H9 (cell line): ENCODE measurements around the gene RAB43. TPM values are rescaled to one million over a fixed set of nuclear protein-coding genes. Genes with fewer than 3 reads are reported as not detected.

ENCODE experiments used
- DNase-seq: peaks from one replicate; pipeline ENCODE4 v3.0.0-alpha.2; 2017
- H2AFZ ChIP-seq: one replicate; pipeline ENCODE4 v1.6.1; 2013; ENCODE audit warnings: mild to moderate bottlenecking, low read length, control low read depth, moderate library complexity
- H2AK5ac ChIP-seq: 2 replicates; pipeline ENCODE4 v1.6.1; 2013; ENCODE audit warnings: low read length, control low read depth, mixed read lengths; ENCODE audit not compliant: insufficient read length
- H2BK120ac ChIP-seq: one replicate; pipeline ENCODE4 v1.6.1; 2013; ENCODE audit warnings: low read depth, mild to moderate bottlenecking, low read length, control low read depth, inconsistent platforms; ENCODE audit not compliant: poor library complexity, severe bottlenecking
- H2BK12ac ChIP-seq: 2 replicates; pipeline ENCODE4 v1.6.1; 2013; ENCODE audit warnings: low read length, control low read depth, mixed read lengths, low read depth; ENCODE audit not compliant: insufficient read length
- H2BK15ac ChIP-seq: 2 replicates; pipeline ENCODE4 v1.6.1; 2013; ENCODE audit warnings: low read depth, low read length, control low read depth
- H2BK20ac ChIP-seq: one replicate; pipeline ENCODE4 v1.6.1; 2013; ENCODE audit warnings: low read depth, mild to moderate bottlenecking, low read length, control low read depth, inconsistent platforms; ENCODE audit not compliant: poor library complexity, severe bottlenecking
- H2BK5ac ChIP-seq: 2 replicates; pipeline ENCODE4 v1.6.1; 2013; ENCODE audit warnings: low read length, control low read depth, mixed read lengths; ENCODE audit not compliant: insufficient read length
- H3K14ac ChIP-seq: 2 replicates; pipeline ENCODE4 v1.6.1; 2013; ENCODE audit warnings: low read length, control low read depth; ENCODE audit not compliant: insufficient read depth
- H3K18ac ChIP-seq: 2 replicates; pipeline ENCODE4 v1.6.1; 2013; ENCODE audit warnings: low read depth, mild to moderate bottlenecking, mixed read lengths, low read length, control low read depth; ENCODE audit not compliant: insufficient read length
- H3K23ac ChIP-seq: 2 replicates; pipeline ENCODE4 v1.6.1; 2013; ENCODE audit warnings: low read length, control low read depth, mixed read lengths, low read depth; ENCODE audit not compliant: insufficient read length
- H3K23me2 ChIP-seq: 2 replicates; pipeline ENCODE4 v1.6.1; 2013; ENCODE audit warnings: low read depth, mild to moderate bottlenecking, mixed read lengths, low read length, control low read depth; ENCODE audit not compliant: insufficient read length, poor library complexity, severe bottlenecking
- H3K27ac ChIP-seq: 2 replicates; pipeline ENCODE4 v1.5.1; 2013; ENCODE audit warnings: low read length, control low read depth, mixed read lengths, low read depth; ENCODE audit not compliant: insufficient read length
- H3K27me3 ChIP-seq: 2 replicates; pipeline ENCODE4 v1.6.1; 2013; ENCODE audit warnings: low read length, control low read depth, inconsistent platforms; ENCODE audit not compliant: insufficient read depth
- H3K4ac ChIP-seq: 2 replicates; pipeline ENCODE4 v1.6.1; 2013; ENCODE audit warnings: low read depth, mild to moderate bottlenecking, control low read depth, inconsistent platforms, low read length, moderate library complexity
- H3K4me1 ChIP-seq: 2 replicates; pipeline ENCODE4 v1.6.1; 2013; ENCODE audit warnings: low read length, control low read depth, inconsistent platforms; ENCODE audit not compliant: insufficient read depth
- H3K4me2 ChIP-seq: 2 replicates; pipeline ENCODE4 v1.6.1; 2013; ENCODE audit warnings: low read length, control low read depth, mixed read lengths; ENCODE audit not compliant: insufficient read length, insufficient read depth
- H3K56ac ChIP-seq: 2 replicates; pipeline ENCODE4 v1.6.1; 2013; ENCODE audit warnings: low read depth, mild to moderate bottlenecking, mixed read lengths, low read length, control low read depth; ENCODE audit not compliant: insufficient read length
- H3K79me1 ChIP-seq: 2 replicates; pipeline ENCODE4 v1.6.1; 2013; ENCODE audit warnings: low read depth, mild to moderate bottlenecking, moderate library complexity, low read length, control low read depth, inconsistent platforms; ENCODE audit not compliant: insufficient read depth, poor library complexity, severe bottlenecking
- H3K79me2 ChIP-seq: 2 replicates; pipeline ENCODE4 v1.6.1; 2013; ENCODE audit warnings: low read length, control low read depth, inconsistent platforms; ENCODE audit not compliant: insufficient read depth
- H3K9ac ChIP-seq: 2 replicates; pipeline ENCODE4 v1.6.1; 2013; ENCODE audit warnings: low read length, control low read depth, mixed read lengths; ENCODE audit not compliant: insufficient read length; ENCODE audit errors: extremely low read depth
- H3K9me3 ChIP-seq: one replicate; pipeline ENCODE4 v1.6.1; 2013; ENCODE audit warnings: low read depth, low read length, inconsistent platforms; ENCODE audit not compliant: control insufficient read depth
- H3T11ph ChIP-seq: one replicate; pipeline ENCODE4 v1.6.1; 2013; ENCODE audit warnings: mild to moderate bottlenecking, low read length, control low read depth, inconsistent platforms
- H4K20me1 ChIP-seq: one replicate; pipeline ENCODE4 v1.6.1; 2013; ENCODE audit not compliant: control insufficient read depth, insufficient read length, insufficient read depth
- H4K5ac ChIP-seq: 2 replicates; pipeline ENCODE4 v1.6.1; 2013; ENCODE audit warnings: low read depth, mild to moderate bottlenecking, mixed read lengths, low read length, control low read depth; ENCODE audit not compliant: insufficient read length
- H4K8ac ChIP-seq: replicated peaks from 2 replicates; pipeline ENCODE4 v1.6.1; 2013; ENCODE audit warnings: low read length, control low read depth, mixed read lengths, low read depth; ENCODE audit not compliant: insufficient read length
- H4K91ac ChIP-seq: 2 replicates; pipeline ENCODE4 v1.6.1; 2013; ENCODE audit warnings: low read depth, mild to moderate bottlenecking, moderate library complexity, mixed read lengths, low read length, control low read depth; ENCODE audit not compliant: insufficient read length
- H3K27ac Mint-ChIP-seq, 3 experiments: 2 replicates in 2 of 3; 3 replicates in 1 of 3; pipeline ENCODE4 v1.8.0; 2020 to 2021; ENCODE audit warnings: mixed read lengths in 3 of 3, mild to moderate bottlenecking in 1 of 3, moderate library complexity in 1 of 3
- H3K27me3 Mint-ChIP-seq: 2 replicates; pipeline ENCODE4 v1.8.0; 2021; ENCODE audit warnings: low read depth, mild to moderate bottlenecking, moderate library complexity, mixed read lengths
- H3K36me3 Mint-ChIP-seq, 3 experiments: 2 replicates in 2 of 3; 3 replicates in 1 of 3; pipeline ENCODE4 v1.8.0; 2020 to 2021; ENCODE audit warnings: low read depth in 3 of 3, mixed read lengths in 3 of 3; ENCODE audit not compliant: insufficient read depth in 1 of 3
- H3K4me1 Mint-ChIP-seq, 2 experiments: 2 replicates each; pipeline ENCODE4 v1.8.0; 2020; ENCODE audit warnings: mixed read lengths in 2 of 2
- H3K4me3 Mint-ChIP-seq, 2 experiments: 2 replicates in 1 of 2; 3 replicates in 1 of 2; pipeline ENCODE4 v1.8.0; 2020 to 2021; ENCODE audit warnings: mild to moderate bottlenecking in 2 of 2, mixed read lengths in 2 of 2, moderate library complexity in 1 of 2
- H3K9me3 Mint-ChIP-seq, 2 experiments: 2 replicates in 1 of 2; 3 replicates in 1 of 2; pipeline ENCODE4 v1.8.0; 2020; ENCODE audit warnings: mild to moderate bottlenecking in 2 of 2, mixed read lengths in 2 of 2, moderate library complexity in 1 of 2
- CTCF ChIP-seq: fragments of 200-600 bp; sonication (generic); conservative IDR thresholded peaks from 3 replicates; pipeline ENCODE4 v1.8.0; 2021; ENCODE audit warnings: antibody characterized with exemption, mild to moderate bottlenecking
- WGBS: extraction: QIAGEN DNeasy Blood & Tissue Kit; methylation state at CpG from one replicate; pipeline ENCODE4 v1.1.7; 2013; ENCODE audit warnings: missing lambda C conversion rate, low lambda C conversion rate, mixed read lengths; ENCODE audit not compliant: insufficient read length; ENCODE audit errors: extremely low coverage; 5-methylcytosine and 5-hydroxymethylcytosine counted together
- total RNA-seq: library from RNA; stranded (reverse); gene quantifications from 2 replicates; pipeline ENCODE4 v1.2.1, GENCODE V29; 2021

The RAB43 gene
- total RNA-seq, 1 experiment from 2014 or later = 13.6 TPM

GRCh38 chr3:129057249-129057648, 64.4 kb downstream of the RAB43 start:
- no peaks in the 10 kb centered on the region for H3K27me3 ChIP-seq
- H2BK12ac ChIP-seq = no peak overlapping the region
- no peaks in the 10 kb centered on the region for H3K36me3 Mint-ChIP-seq
- H4K8ac ChIP-seq = no peak overlapping the region
- H2BK120ac ChIP-seq = no peak overlapping the region
- H3K23me2 ChIP-seq = no peaks in the 10 kb centered on the region
- no peak overlapping the region for H3K4ac ChIP-seq
- no peak overlapping the region for H4K5ac ChIP-seq
- no peak for DNase-seq
- no peak overlapping the region; a peak in 1 of 7 replicates for H3K27ac Mint-ChIP-seq
- H3K79me1 ChIP-seq = no peaks in the 10 kb centered on the region
- no peak overlapping the region for H2BK20ac ChIP-seq
- H4K20me1 ChIP-seq = no peaks in the 10 kb centered on the region
- H3K4me1 ChIP-seq = no peaks in the 10 kb centered on the region
- no peaks in the 10 kb centered on the region for H3K79me2 ChIP-seq
- no peak for TF ChIP-seq CTCF
- H2BK15ac ChIP-seq = no peak overlapping the region
- H3T11ph ChIP-seq = no peak overlapping the region
- no peak overlapping the region for H4K91ac ChIP-seq
- H2BK5ac ChIP-seq = no peak overlapping the region
- WGBS = no CpG with 5 or more reads among the region's 4 CpGs
- no peak overlapping the region for H3K18ac ChIP-seq
- H3K4me1 Mint-ChIP-seq = peaks cover 4 to 6% of the 10 kb centered on the region in 2 experiments
- no peaks in the 10 kb centered on the region; a peak in 1 of 5 replicates for H3K9me3 Mint-ChIP-seq
- H3K9ac ChIP-seq = no peak overlapping the region
- H3K14ac ChIP-seq = no peak overlapping the region
- no peak overlapping the region for H3K4me3 Mint-ChIP-seq
- no peak overlapping the region for H3K4me2 ChIP-seq
- no peak overlapping the region for H3K56ac ChIP-seq
- H2AK5ac ChIP-seq = no peak overlapping the region
- H3K27ac ChIP-seq = no peak overlapping the region
- H3K27me3 Mint-ChIP-seq = peaks cover 9% of the 10 kb centered on the region
- H2AFZ ChIP-seq = no peak overlapping the region
- no peak overlapping the region for H3K23ac ChIP-seq
- no peaks in the 10 kb centered on the region for H3K9me3 ChIP-seq
